ENCODE measurements around the gene FSCN2.

FSCN2 gene

DNA sequence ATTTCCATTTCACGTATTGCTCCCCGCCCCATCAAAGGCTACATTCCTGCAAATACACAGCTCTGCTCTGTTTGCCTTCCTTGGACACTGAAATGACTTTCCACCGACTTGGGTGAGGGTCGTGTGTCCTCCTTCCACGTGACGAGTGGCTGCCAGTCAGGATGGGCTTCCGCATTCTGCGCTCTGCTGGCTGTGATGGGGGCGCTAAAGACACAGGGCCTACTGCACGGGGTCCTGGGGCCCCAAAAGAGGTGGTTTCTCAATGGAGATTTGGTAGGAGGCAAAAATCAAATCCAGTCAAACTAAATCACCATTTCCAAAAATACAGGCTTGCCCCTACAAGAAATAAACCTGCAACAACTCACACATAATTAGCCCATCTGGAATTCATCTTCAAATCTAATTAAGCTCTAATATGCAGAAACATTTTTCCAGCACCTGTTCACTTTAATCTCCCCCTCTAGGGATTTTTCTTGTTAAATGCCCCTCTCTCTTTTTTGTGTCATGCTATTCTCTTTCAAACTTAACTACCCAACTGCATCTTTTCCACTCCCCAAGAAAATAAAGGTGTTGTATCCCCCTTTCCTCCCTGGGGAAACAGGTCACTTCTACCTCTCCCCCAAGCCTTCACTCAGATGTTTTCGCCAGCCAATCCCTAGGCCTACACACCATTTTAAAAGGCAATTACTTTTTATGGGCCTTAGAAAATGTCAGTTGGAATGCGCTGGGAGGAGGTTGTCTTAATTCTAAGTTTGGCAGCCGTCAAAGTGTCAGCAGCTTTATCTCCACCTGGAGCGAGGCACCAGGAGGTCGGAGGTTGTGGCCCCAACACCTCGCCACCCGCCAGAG, 45.8 kb downstream of the FSCN2 start:
- TF ChIP-seq, protein P1, sequence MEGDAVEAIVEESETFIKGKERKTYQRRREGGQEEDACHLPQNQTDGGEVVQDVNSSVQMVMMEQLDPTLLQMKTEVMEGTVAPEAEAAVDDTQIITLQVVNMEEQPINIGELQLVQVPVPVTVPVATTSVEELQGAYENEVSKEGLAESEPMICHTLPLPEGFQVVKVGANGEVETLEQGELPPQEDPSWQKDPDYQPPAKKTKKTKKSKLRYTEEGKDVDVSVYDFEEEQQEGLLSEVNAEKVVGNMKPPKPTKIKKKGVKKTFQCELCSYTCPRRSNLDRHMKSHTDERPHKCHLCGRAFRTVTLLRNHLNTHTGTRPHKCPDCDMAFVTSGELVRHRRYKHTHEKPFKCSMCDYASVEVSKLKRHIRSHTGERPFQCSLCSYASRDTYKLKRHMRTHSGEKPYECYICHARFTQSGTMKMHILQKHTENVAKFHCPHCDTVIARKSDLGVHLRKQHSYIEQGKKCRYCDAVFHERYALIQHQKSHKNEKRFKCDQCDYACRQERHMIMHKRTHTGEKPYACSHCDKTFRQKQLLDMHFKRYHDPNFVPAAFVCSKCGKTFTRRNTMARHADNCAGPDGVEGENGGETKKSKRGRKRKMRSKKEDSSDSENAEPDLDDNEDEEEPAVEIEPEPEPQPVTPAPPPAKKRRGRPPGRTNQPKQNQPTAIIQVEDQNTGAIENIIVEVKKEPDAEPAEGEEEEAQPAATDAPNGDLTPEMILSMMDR (conservative IDR thresholded peaks at IDR 0.05) = no peak
- TF ChIP-seq ZFX (IDR thresholded peaks at IDR 0.05) = no peak
- peak overlapping the region; percentile 10; the same call in 1 of the 2 replicates for H3K27ac ChIP-seq

DNA sequence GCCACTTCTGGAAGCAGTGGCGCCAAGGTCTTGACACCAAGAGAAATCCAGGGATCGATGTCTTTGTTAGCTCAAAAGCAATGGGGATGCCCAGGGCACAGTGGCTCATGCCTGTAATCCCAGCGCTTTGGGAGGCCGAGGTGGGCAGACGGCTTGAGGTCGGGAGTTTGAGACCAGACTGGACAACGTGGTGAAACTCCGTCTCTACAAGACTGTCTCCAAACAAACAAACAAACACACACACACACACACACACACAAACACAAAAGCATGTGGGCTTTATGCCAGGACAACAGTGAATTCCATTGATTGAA, 46.4 kb downstream of the FSCN2 start:
- no peak for TF ChIP-seq ZFX (IDR thresholded peaks at IDR 0.05)
- TF ChIP-seq, protein P1 (conservative IDR thresholded peaks at IDR 0.05) = no peak
- peak overlapping the region; percentile 10; the same call in 1 of the 2 replicates for H3K27ac ChIP-seq

DNA sequence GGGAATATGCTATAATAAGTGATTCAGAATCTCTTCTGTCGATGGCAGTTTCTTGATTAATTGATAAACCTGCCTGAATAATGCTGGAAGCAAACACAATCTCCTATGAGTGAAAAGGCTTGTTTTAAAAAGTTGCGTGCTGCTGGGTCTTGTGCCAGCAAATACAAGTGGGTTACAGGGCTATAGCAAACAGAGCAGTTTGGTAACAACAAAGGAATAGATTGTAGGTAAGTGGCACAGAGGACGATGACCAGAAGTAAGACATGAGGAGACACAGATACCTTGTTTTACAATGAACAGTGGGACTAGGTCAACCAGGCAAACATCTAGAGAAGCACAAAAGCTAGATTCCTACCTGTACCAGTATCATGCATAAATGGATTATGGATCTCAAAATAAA, 47.7 kb downstream of the FSCN2 start:
- peak overlapping the region; percentile 90 for H3K27ac ChIP-seq
- no peak for TF ChIP-seq ZFX (IDR thresholded peaks at IDR 0.05)

DNA sequence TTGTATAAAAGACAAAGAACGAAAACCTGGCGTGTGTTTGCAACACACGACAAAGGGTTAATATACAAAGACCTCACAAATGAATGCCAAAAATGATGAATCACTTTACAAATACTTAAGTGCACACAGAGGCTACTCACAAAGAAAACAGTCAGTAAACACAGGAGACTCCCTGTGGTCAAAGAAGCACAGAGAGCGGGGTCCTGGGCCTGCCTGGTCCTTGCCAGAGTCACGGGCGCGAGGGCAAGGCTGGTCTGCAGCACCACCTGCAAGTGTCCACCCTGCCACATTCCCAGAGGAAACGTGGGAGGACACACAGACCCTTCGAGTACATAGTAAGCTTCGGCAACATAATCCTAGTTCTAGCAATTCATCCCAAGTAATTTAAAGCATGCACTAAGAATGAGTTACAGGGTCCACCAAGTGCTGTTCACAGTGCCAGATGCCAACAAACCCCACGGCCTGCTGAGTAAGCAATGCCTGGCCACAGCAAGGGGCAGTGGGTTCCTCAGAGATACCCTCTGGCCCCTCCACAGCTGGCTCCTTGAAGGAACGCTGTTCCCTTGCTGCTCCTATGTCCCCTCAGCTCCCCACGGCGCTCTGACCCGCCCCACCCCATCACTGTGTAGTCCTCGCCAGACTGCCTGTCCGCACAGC, 48.6 kb downstream of the FSCN2 start:
- peak overlapping the region; percentile 90 for H3K27ac ChIP-seq
- TF ChIP-seq, protein P1 (conservative IDR thresholded peaks at IDR 0.05) = no peak
- no peak for TF ChIP-seq ZFX (IDR thresholded peaks at IDR 0.05)

DNA sequence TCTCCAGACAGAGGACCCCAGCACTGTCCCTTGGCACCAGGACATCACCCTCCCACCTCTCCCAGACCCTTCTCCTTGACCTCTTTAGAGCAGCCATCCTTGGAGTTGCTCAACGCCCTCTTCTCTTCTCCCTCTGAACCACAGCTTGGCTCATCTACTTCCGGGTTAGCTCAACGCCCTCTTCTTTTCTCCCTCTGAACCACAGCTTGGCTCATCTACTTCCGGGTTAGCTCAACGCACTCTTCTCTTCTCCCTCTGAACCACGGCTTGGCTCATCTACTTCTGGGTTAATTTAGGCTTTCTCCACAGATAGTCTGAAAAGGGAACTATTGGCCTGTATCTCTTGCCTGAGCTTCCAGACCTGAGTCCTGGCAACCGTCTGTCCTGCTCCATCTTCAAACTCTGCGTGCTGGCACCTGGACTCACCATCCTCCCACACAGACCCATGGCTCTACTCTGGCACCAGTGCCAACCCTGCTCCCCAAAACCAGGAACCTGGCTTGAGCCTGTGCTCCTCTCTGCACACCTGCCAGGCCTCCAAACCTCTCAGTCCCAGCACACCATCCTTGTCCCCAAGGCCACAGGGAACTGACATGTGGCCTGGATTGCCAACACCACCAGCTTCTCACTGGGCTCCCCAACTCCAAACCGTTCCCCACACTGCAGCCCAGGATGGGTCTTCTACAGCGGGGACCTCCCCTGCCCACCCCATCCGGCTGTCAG, 49.3 kb downstream of the FSCN2 start:
- peak overlapping the region; percentile 90 for H3K27ac ChIP-seq
- TF ChIP-seq ZFX (IDR thresholded peaks at IDR 0.05) = no peak
- TF ChIP-seq, protein P1 (conservative IDR thresholded peaks at IDR 0.05) = no peak

DNA sequence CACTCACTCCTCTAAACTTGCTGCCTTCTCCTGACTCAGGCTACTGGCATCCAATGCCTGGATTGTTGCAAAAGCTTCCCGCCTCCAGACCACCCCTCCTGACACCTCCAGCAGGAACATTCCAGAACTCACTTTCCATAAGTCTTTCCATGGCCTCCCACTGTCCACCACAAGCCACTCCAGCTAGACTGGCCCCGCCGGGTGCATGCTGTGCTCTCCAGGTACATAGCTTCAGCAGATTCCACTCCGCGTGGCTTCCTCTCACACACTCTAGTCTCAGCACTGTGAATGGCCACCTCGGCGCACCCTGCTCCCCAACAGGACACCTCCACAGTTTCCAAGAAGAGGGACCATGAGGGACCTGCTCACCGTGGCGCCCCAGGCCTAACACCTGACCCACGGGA, 49.9 kb downstream of the FSCN2 start:
- H3K27ac ChIP-seq = peak overlapping the region; percentile 90
- TF ChIP-seq ZFX (IDR thresholded peaks at IDR 0.05) = no peak
- TF ChIP-seq, protein P1 (conservative IDR thresholded peaks at IDR 0.05) = no peak

DNA sequence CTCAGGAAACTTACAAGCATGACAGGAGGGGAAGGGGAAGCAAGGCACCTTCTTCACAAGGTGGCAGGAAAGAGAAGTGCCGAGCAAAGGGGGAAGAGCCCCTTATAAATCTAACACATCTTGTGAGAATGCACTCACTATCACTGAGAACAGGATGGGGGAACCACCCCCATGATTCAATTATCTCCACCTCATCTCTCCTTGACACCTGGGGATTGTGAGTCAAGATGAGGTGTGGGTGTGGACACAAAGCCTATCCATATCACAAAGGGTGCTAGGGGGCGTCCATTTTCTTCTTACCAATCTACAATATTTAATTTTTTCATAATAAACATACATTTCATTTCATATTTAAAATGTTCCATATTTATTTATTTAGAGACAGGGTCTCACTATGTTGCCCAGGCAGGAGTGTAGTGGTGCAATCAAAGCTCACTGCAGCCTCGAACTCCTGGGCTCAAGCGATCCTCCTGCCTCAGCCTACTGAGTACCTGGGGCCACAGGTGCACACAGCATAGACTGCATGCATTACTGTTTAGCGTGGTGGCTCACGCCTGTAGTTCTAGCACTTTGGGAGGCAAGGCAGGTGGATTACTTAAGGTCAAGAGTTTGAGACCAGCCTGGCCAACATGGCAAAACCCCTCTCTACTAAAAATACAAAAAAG, 50.5 kb downstream of the FSCN2 start:
- TF ChIP-seq, protein P1 (conservative IDR thresholded peaks at IDR 0.05) = no peak
- no peak for TF ChIP-seq ZFX (IDR thresholded peaks at IDR 0.05)
- H3K27ac ChIP-seq = peak overlapping the region; percentile 90
